Muscle layer of colon (tissue), 2 donors: Measurements from ENCODE around the gene NKAP.
"Not testable (repeated sequence)": the region's sequence is repeated elsewhere in the genome, so short reads cannot be mapped to it uniquely, and the experiment has no call there.

ENCODE experiments used
- H3K27ac ChIP-seq: one replicate; pipeline ENCODE4 v1.7.0; 2013; ENCODE audit warnings: low read depth, mild to moderate bottlenecking, low read length, moderate library complexity
- H3K27me3 ChIP-seq, 2 donors: one replicate each; pipeline ENCODE4 v1.7.0; 2013; ENCODE audit warnings: low read length in 2 of 2, mild to moderate bottlenecking in 2 of 2; ENCODE audit not compliant: insufficient read depth in 2 of 2, control insufficient read depth in 1 of 2
- H3K36me3 ChIP-seq: one replicate; pipeline ENCODE4 v1.7.0; 2013; ENCODE audit warnings: mild to moderate bottlenecking, low read length; ENCODE audit not compliant: insufficient read depth
- H3K4me1 ChIP-seq: one replicate; pipeline ENCODE4 v1.7.0; 2013; ENCODE audit warnings: mild to moderate bottlenecking, low read length; ENCODE audit not compliant: insufficient read depth
- H3K4me3 ChIP-seq, 2 donors: one replicate each; pipeline ENCODE4 v1.7.0; 2013; ENCODE audit warnings: low read length in 2 of 2, low read depth in 1 of 2, mild to moderate bottlenecking in 1 of 2, moderate library complexity in 1 of 2
- H3K9ac ChIP-seq: one replicate; pipeline ENCODE4 v1.7.0; 2013; ENCODE audit warnings: low read length
- H3K9me3 ChIP-seq: one replicate; pipeline ENCODE4 v1.7.0; 2013; ENCODE audit warnings: mild to moderate bottlenecking, low read length
- donor health status: abdominal sarcoma.
- donor health status: Adenocarcinoma of cecum.

The NKAP gene

GRCh38 chrX:119970574-119970973, 27.0 kb upstream of the NKAP start:
- Histone ChIP-seq H3K27ac (no peak overlapping the region), H3K27me3 (no peaks in the 10 kb centered on the region), H3K36me3 (no peaks in the 10 kb centered on the region), H3K9me3 (no peaks in the 10 kb centered on the region), H3K4me3 (no peak overlapping the region), H3K4me1 (no peaks in the 10 kb centered on the region), H3K9ac (no peak overlapping the region)

- not testable (repeated sequence) for H3K4me1 ChIP-seq, H3K27me3 ChIP-seq, H3K9me3 ChIP-seq, H3K27ac ChIP-seq, H3K4me3 ChIP-seq, H3K36me3 ChIP-seq, H3K9ac ChIP-seq
These were observed 23.3 kb upstream of the NKAP start for GRCh38 chrX:119966837-119967236.

- H3K27ac ChIP-seq: no peak overlapping the region
- H3K27me3 ChIP-seq: no peaks in the 10 kb centered on the region
- no peaks in the 10 kb centered on the region for H3K9me3 ChIP-seq
- H3K36me3 ChIP-seq: no peaks in the 10 kb centered on the region
- H3K4me1 ChIP-seq: no peaks in the 10 kb centered on the region
- H3K9ac ChIP-seq: no peak overlapping the region
- no peak overlapping the region for H3K4me3 ChIP-seq
These were observed 17.1 kb upstream of the NKAP start for GRCh38 chrX:119960625-119961024.

- not testable (repeated sequence) for H3K36me3 ChIP-seq, H3K9me3 ChIP-seq, H3K4me1 ChIP-seq, H3K27ac ChIP-seq, H3K27me3 ChIP-seq, H3K9ac ChIP-seq, H3K4me3 ChIP-seq
These were observed 12.4 kb upstream of the NKAP start for GRCh38 chrX:119955807-119956570.

- no peaks in the 10 kb centered on the region for H3K36me3 ChIP-seq
- no peaks in the 10 kb centered on the region for H3K4me1 ChIP-seq
- no peak overlapping the region for H3K27ac ChIP-seq
- H3K4me3 ChIP-seq: no peak overlapping the region
- no peaks in the 10 kb centered on the region for H3K27me3 ChIP-seq
- H3K9me3 ChIP-seq: no peaks in the 10 kb centered on the region
- H3K9ac ChIP-seq: no peak overlapping the region
These were observed 10.8 kb upstream of the NKAP start for GRCh38 chrX:119954374-119954773.

GRCh38 chrX:119948381-119948780, 4.8 kb upstream of the NKAP start:
- no peaks in the 10 kb centered on the region for H3K4me1 ChIP-seq
- no peak overlapping the region for H3K27ac ChIP-seq
- no peak overlapping the region for H3K4me3 ChIP-seq
- H3K9ac ChIP-seq: no peak overlapping the region
- no peaks in the 10 kb centered on the region for H3K27me3 ChIP-seq
- H3K9me3 ChIP-seq: no peaks in the 10 kb centered on the region
- no peaks in the 10 kb centered on the region for H3K36me3 ChIP-seq

GRCh38 chrX:119945481-119945880, 1.9 kb upstream of the NKAP start:
- Histone ChIP-seq H3K9ac (no peak overlapping the region), H3K27me3 (no peaks in the 10 kb centered on the region), H3K9me3 (no peaks in the 10 kb centered on the region), H3K4me3 (no peak overlapping the region), H3K27ac (no peak overlapping the region), H3K36me3 (no peaks in the 10 kb centered on the region), H3K4me1 (peaks cover 13% of the 10 kb centered on the region)

GRCh38 chrX:119942831-119943184, 743 bp downstream of the NKAP start:
- Histone ChIP-seq H3K27ac (peak overlapping the region; percentile 65), H3K4me3 (peak overlapping the region; percentile 53 to 57), H3K9ac (peak overlapping the region; percentile 43), H3K27me3 (no peaks in the 10 kb centered on the region), H3K9me3 (no peaks in the 10 kb centered on the region), H3K4me1 (peaks cover 13% of the 10 kb centered on the region), H3K36me3 (no peaks in the 10 kb centered on the region)

- H3K9me3 ChIP-seq: no peaks in the 10 kb centered on the region
- H3K4me3 ChIP-seq: peak overlapping the region; percentile 53 to 57
- peak overlapping the region; percentile 65 for H3K27ac ChIP-seq
- no peaks in the 10 kb centered on the region for H3K27me3 ChIP-seq
- H3K4me1 ChIP-seq: peaks cover 13% of the 10 kb centered on the region
- no peaks in the 10 kb centered on the region for H3K36me3 ChIP-seq
- H3K9ac ChIP-seq: peak overlapping the region; percentile 43
These were observed 1.3 kb downstream of the NKAP start for GRCh38 chrX:119942173-119942819.

- Histone ChIP-seq H3K9me3 (no peaks in the 10 kb centered on the region), H3K4me3 (no peak overlapping the region), H3K4me1 (peaks cover 13% of the 10 kb centered on the region), H3K36me3 (no peaks in the 10 kb centered on the region), H3K27me3 (no peaks in the 10 kb centered on the region), H3K9ac (no peak overlapping the region), H3K27ac (no peak overlapping the region)
These were observed 2.2 kb downstream of the NKAP start for GRCh38 chrX:119941336-119941735.

- Histone ChIP-seq H3K9me3 (no peaks in the 10 kb centered on the region), H3K36me3 (peaks cover 16% of the 10 kb centered on the region), H3K27ac (no peak overlapping the region), H3K27me3 (no peaks in the 10 kb centered on the region), H3K4me3 (no peak overlapping the region), H3K4me1 (no peaks in the 10 kb centered on the region), H3K9ac (no peak overlapping the region)
These were observed 8.2 kb downstream of the NKAP start for GRCh38 chrX:119935215-119935874.
